ENCODE data around the gene GADD45GIP1.
"Not testable (repeated sequence)": the region's sequence is repeated elsewhere in the genome, so short reads cannot be mapped to it uniquely, and the experiment has no call there.

GADD45GIP1 gene

GRCh38 chr19:12938779-12939601 lies 18.0 kb downstream of the GADD45GIP1 start:
- DNase-seq: no peak

GRCh38 chr19:12937927-12938778 lies 18.9 kb downstream of the GADD45GIP1 start, which contains the start of gene CALR:
Gene CALR, plus strand, starts transcription at chr19:12938609. Its CDS starts 71 bp downstream, at chr19:12938680.
- DNase-seq: peak; percentile 99 to 100

- DNase-seq: peak in 1 of 2 experiments; percentile 23
These were observed 19.7 kb downstream of the GADD45GIP1 start for GRCh38 chr19:12937093-12937926.

- DNase-seq: no peak
These were observed 20.4 kb downstream of the GADD45GIP1 start for GRCh38 chr19:12936582-12936981.

DNA sequence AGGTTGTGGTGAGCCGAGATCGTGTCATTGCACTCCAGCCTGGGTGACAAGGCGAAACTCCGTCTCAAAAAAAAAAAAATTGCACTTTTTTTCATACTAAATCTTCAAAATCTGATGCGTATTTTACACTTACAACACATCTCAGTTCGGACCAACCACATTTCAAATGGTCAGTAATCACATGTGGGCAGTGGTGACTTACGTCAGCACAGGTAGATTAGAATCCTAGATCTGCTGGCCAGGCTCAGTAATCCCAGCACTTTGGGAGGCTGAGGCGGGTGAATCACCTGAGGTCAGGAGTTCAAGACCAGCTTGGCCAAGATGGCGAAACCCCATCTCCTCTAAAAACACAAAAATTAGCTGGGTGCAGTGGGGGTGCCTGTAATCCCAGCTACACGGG lies 22.0 kb downstream of the GADD45GIP1 start:
- no peak for DNase-seq

GRCh38 chr19:12933287-12934072 lies 23.5 kb downstream of the GADD45GIP1 start, which contains the start of gene FARSA:
Gene FARSA, minus strand, starts transcription at chr19:12933711. Its CDS starts 15 bp downstream, at chr19:12933696.
- DNase-seq: peak; percentile 91 to 94

DNA sequence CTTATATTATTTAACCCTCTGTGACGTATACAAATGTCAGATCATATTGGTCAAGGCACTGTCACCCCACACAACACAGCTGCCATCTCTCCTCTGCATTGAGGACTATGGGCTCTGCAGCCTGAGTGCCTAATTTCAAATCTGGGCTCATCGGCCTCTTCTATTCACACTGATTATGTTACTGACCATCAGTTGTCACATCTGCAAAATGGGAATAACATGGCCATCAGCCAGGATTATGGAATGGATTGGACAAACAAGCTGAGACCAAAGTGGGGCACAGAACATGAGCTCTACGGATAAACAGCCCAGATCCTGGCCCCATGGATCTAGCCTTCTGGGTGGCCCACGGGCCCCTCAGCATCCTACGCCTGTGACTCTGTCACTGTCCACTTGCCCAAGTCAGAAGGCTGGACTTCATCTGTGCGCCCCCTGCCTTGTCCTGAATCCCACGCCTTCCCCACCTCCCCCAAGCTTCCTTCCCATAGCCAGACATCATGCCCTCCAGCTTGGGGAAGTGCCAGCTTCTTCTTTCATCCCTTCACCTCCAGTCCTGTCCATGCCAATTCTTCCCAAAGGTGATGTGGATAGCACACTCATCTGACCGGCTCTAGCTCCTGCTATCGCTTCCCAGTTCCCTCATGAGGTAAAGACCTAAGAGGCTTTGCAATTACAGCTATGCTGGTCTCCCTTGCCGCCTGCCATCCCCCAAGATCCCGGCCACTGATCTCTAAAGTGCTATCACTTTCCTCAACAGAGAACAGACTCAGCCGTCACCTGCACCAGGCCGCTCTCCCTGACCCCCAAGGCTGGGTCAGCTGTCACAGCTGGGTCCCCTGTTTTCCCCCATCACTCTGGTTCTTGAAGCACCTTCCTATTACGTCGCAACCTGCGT lies 24.4 kb downstream of the GADD45GIP1 start:
- DNase-seq: no peak

DNA sequence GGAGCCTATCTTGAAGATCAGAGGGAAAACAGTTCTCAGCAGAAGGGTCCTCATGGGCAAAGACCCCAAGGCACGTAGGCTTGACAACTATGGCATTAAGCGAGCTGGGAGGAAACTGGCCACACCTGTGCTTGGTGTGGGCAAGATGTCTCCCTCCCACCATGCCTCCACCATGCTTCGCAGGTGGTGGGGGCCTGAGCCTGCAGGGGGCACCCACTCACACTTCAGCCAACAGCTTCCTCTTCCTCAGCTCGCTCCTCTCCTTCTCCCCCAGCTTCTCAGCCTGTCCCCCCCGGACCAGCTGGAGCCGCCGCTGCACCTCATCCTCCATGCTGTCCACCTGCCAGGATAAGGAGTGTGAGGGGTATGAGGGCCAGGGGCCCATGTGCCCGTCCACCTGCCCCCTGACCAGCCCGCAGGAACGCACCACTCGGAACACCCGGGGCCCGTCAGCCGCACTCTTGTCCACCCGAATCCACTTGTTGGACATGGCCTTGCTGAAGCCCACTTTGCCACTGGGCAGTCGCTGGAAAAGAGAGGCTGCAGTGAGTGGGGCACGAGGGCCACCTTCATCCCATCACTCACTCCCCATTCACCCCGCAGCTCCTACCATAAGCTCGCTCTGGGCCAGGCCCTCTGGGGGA lies 26.9 kb downstream of the GADD45GIP1 start:
- no peak for DNase-seq

- no peak for DNase-seq
These were observed 32.3 kb downstream of the GADD45GIP1 start for GRCh38 chr19:12924621-12925310.

- no peak for DNase-seq
These were observed 34.1 kb downstream of the GADD45GIP1 start for GRCh38 chr19:12922959-12923358.

GRCh38 chr19:12921047-12921446 lies 36.0 kb downstream of the GADD45GIP1 start:
- DNase-seq: no peak

DNA sequence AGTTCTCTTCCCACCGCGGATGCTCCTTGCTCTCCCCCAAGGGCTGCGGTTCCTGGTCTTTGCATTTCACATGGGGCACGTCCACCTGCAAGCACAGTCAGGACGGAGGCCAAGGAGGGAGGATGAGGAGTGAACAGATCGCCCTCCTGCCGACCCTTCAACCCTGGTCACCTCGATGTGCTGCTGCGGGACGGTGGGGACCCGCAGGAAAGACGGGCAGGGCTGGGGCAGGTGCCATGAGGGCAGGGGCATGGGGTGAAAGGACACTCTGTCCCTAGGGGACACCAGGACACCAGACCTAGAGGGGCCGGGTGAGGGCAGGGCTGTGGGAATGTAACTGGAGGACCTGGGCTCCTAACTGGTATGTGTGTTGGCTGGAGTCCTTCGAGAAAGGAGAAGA lies 38.8 kb downstream of the GADD45GIP1 start:
- no peak for DNase-seq

DNA sequence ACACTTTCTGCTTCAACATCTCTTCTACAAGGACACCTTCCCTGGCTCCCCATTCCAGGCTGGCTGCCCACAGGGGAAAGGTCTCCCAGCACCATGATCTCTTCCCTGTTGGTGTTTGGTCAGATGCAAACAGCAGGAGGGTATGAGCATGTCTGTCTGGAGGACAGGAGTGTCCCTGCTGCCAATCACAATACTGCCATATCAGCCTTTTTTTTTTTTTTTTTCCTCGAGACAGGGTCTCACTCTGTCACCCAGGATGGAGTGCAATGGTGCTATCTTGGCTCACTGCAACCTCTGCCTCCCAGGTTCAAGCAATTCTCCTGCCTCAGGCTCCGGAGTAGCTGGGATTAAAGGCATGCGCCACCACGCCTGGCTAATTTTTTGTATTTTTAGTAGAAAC lies 41.2 kb downstream of the GADD45GIP1 start:
- not testable (repeated sequence) for DNase-seq

- peak in 1 of 2 experiments; percentile 60 for DNase-seq
These were observed 43.0 kb downstream of the GADD45GIP1 start for GRCh38 chr19:12913851-12914690.

DNA sequence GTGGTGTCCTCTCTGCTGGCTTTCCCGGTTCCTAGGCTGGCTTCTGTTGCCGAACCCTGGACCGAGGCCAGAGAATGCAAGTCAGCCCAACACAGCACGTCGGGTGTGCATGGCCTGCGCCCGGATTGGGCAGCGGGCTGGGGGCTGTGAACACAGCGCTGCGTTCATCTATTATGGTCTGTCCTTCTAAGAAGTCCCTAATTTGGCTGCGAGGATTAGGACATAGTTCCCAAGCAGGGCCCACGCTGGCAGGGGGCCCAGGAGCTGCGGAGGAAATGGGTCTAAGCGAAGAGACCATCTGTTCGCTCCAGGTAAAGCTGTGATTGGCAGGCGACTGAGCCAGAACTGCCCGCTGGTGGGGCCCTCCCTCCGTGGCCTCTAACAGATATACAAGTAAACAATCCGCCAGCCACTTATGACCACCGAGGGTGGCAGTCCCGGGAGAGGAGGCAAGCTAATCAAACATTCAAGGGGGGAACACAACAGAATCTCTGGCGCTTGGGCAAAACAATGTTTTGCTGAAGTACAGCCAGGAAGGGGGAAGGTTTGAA lies 43.9 kb downstream of the GADD45GIP1 start:
- DNase-seq: peak; percentile 91 to 99

GRCh38 chr19:12912571-12912970 lies 44.5 kb downstream of the GADD45GIP1 start:
- peak in 1 of 2 experiments; percentile 75 for DNase-seq

- DNase-seq: no peak
These were observed 49.9 kb downstream of the GADD45GIP1 start for GRCh38 chr19:12907166-12907565.

Data from NCI-H446 (cell line).